HCT116 (cell line): ENCODE measurements around the gene SENP6. TPM values are rescaled to one million over a fixed set of nuclear protein-coding genes. Genes with fewer than 3 reads are reported as not detected.

Source experiments
- ATAC-seq: fragments of 200-7000 bp; cut with Tn5 transposase; 2 replicates; pipeline ENCODE4 v1.9.1; 2020; ENCODE audit warnings: mild to moderate bottlenecking, moderate library complexity
- BruUV-seq: library from RNA; stranded (reverse); fragments of 400-500 nt; replicated peaks from 2 replicates; lab custom pipeline; 2021; lab: Mats Ljungman, UMichigan
- CTCF ChIA-PET: fragments of 300-600 bp; sonication (Branson Sonifier 250); formaldehyde crosslinking; loops from one replicate; lab custom pipeline; 2021; ENCODE audit warnings: antibody characterized with exemption; lab: Charles Lee
- POLR2A ChIA-PET: fragments of 300-600, 350-600 bp; sonication (Branson Sonifier 250); formaldehyde crosslinking; loops from one replicate; lab custom pipeline; 2021; ENCODE audit warnings: antibody characterized with exemption; lab: Charles Lee
- RAD21 ChIA-PET, 2 experiments: fragments of 300-600 bp; sonication (Branson Sonifier 250); formaldehyde crosslinking; loops; one replicate each; lab custom pipeline; 2023; ENCODE audit warnings: low total read pairs in 2 of 2; ENCODE audit not compliant: uncharacterized antibody in 2 of 2, unreplicated experiment in 2 of 2, low non-redundant PET in 1 of 2; lab: Charles Lee
- DNase-seq: peaks from one replicate; pipeline ENCODE4 v3.0.0-alpha.2; 2010; ENCODE audit warnings: low read depth, low spot score
- H2AFZ ChIP-seq: fragments of 200-600 bp; shearing (Covaris generic), sonication (generic); 2 replicates; pipeline ENCODE4 v1.6.1; 2017; ENCODE audit warnings: low read depth, mixed run types, mixed read lengths, antibody characterized with exemption, low read length; ENCODE audit not compliant: poor library complexity, severe bottlenecking
- H3K27ac ChIP-seq: 2 replicates; pipeline ENCODE4 v1.5.1; 2012; ENCODE audit warnings: low read depth, low read length
- H3K27me3 ChIP-seq: fragments of 200-600 bp; sonication (generic); 2 replicates; pipeline ENCODE4 v1.6.1; 2016; ENCODE audit warnings: mixed run types, low read length, mixed read lengths; ENCODE audit not compliant: insufficient read depth
- H3K36me3 ChIP-seq, 2 experiments: fragments of 200-500 bp in 1 of 2; fragments of 200-600 bp in 1 of 2; sonication (Bioruptor generic) in 1 of 2; sonication (generic) in 1 of 2; 2 replicates each; pipeline versions ENCODE4 v1.5.1 to v1.6.1; 2014 to 2016; ENCODE audit warnings: low read length in 2 of 2, inconsistent platforms in 1 of 2, mixed read lengths in 1 of 2, mixed run types in 1 of 2; ENCODE audit not compliant: insufficient read depth in 2 of 2, control insufficient read depth in 1 of 2
- H3K4me1 ChIP-seq, 2 experiments: fragments of 200-600 bp in 1 of 2; sonication (generic) in 1 of 2; 2 replicates each; pipeline versions ENCODE4 v1.5.1 to v1.6.1; 2012 to 2017; ENCODE audit warnings: low read length in 2 of 2, inconsistent platforms in 1 of 2, mild to moderate bottlenecking in 1 of 2, mixed read lengths in 1 of 2, mixed run types in 1 of 2, moderate library complexity in 1 of 2; ENCODE audit not compliant: insufficient read depth in 2 of 2, control insufficient read depth in 1 of 2
- H3K4me2 ChIP-seq: fragments of 200-600 bp; sonication (generic); 2 replicates; pipeline ENCODE4 v1.6.1; 2017; ENCODE audit warnings: mixed run types, low read length, mixed read lengths
- H3K4me3 ChIP-seq, 2 experiments: fragments of 200-600 bp in 1 of 2; sonication (generic) in 1 of 2; replicated peaks in 1 of 2; 2 replicates each; pipeline ENCODE4 v1.5.1; 2011 to 2016; ENCODE audit warnings: low read length in 2 of 2, control low read depth in 1 of 2, low read depth in 1 of 2, mild to moderate bottlenecking in 1 of 2, mixed read lengths in 1 of 2, mixed run types in 1 of 2
- H3K79me2 ChIP-seq: fragments of 200-600 bp; sonication (generic); 2 replicates; pipeline ENCODE4 v1.6.1; 2017; ENCODE audit warnings: mild to moderate bottlenecking, mixed run types, low read length, moderate library complexity, mixed read lengths; ENCODE audit not compliant: insufficient read depth
- H3K9ac ChIP-seq: fragments of 200-600 bp; sonication (generic); 2 replicates; pipeline ENCODE4 v1.6.1; 2016; ENCODE audit warnings: low read length, mixed read lengths
- H3K9me2 ChIP-seq: fragments of 200-600 bp; sonication (generic), shearing (Covaris generic); 2 replicates; pipeline ENCODE4 v1.6.1; 2017; ENCODE audit warnings: mixed run types, mild to moderate bottlenecking, moderate library complexity; ENCODE audit not compliant: insufficient read depth
- H3K9me3 ChIP-seq, 2 experiments: fragments of 200-500 bp in 1 of 2; fragments of 200-600 bp in 1 of 2; sonication (Bioruptor generic) in 1 of 2; sonication (generic) in 1 of 2; 2 replicates each; pipeline ENCODE4 v1.6.1; 2014 to 2017; ENCODE audit warnings: low read length in 2 of 2, mixed read lengths in 2 of 2, inconsistent platforms in 1 of 2, low read depth in 1 of 2, mild to moderate bottlenecking in 1 of 2, mixed run types in 1 of 2, moderate library complexity in 1 of 2; ENCODE audit not compliant: control insufficient read depth in 1 of 2, insufficient read depth in 1 of 2
- H4K20me1 ChIP-seq: fragments of 200-600 bp; sonication (generic), shearing (Covaris generic); 2 replicates; pipeline ENCODE4 v1.6.1; 2017; ENCODE audit warnings: mixed run types, mild to moderate bottlenecking, moderate library complexity; ENCODE audit not compliant: insufficient read depth
- CEBPB ChIP-seq: IDR thresholded peaks from 2 replicates; pipeline ENCODE4 v1.6.1; 2012; ENCODE audit warnings: low read depth
- CTCF ChIP-seq, 3 experiments: fragments of 200-600 bp in 1 of 3; sonication (generic) in 1 of 3; IDR thresholded peaks in 2 of 3; conservative IDR thresholded peaks in 1 of 3; 2 replicates each; pipeline ENCODE4 v1.5.1; 2012 to 2017; ENCODE audit warnings: low read depth in 2 of 3, low read length in 2 of 3, antibody characterized with exemption in 1 of 3, borderline replicate concordance in 1 of 3, control low read depth in 1 of 3, mild to moderate bottlenecking in 1 of 3, mixed read lengths in 1 of 3, mixed run types in 1 of 3, moderate library complexity in 1 of 3; ENCODE audit not compliant: insufficient read depth in 1 of 3
- ELF1 ChIP-seq: IDR thresholded peaks from 2 replicates; pipeline ENCODE4 v1.6.1; 2012; ENCODE audit warnings: low read depth, borderline replicate concordance
- FOSL1 ChIP-seq: IDR thresholded peaks from 2 replicates; pipeline ENCODE4 v1.6.1; 2012; ENCODE audit warnings: low read depth
- MAX ChIP-seq: IDR thresholded peaks from 2 replicates; pipeline ENCODE4 v1.6.1; 2012
- POLR2A ChIP-seq: IDR thresholded peaks from 2 replicates; pipeline ENCODE4 v1.7.0; 2011; ENCODE audit warnings: borderline replicate concordance; ENCODE audit not compliant: insufficient read depth, insufficient read length; ENCODE audit errors: extremely low read depth
- POLR2AphosphoS5 ChIP-seq: IDR thresholded peaks from 2 replicates; pipeline ENCODE4 v1.6.1; 2011; ENCODE audit warnings: mild to moderate bottlenecking, low read depth, low read length, moderate library complexity
- RAD21 ChIP-seq: IDR thresholded peaks from 2 replicates; pipeline ENCODE4 v1.6.1; 2012; ENCODE audit warnings: low read depth, mild to moderate bottlenecking
- SIN3A ChIP-seq: IDR thresholded peaks from 2 replicates; pipeline ENCODE4 v1.6.1; 2012; ENCODE audit warnings: low read depth
- SP1 ChIP-seq: IDR thresholded peaks from 2 replicates; pipeline ENCODE4 v1.6.1; 2012; ENCODE audit warnings: low read depth
- TCF7L2 ChIP-seq: IDR thresholded peaks from 2 replicates; pipeline ENCODE4 v1.7.0; 2011; ENCODE audit warnings: borderline replicate concordance, inconsistent platforms; ENCODE audit not compliant: insufficient read depth, insufficient read length; ENCODE audit errors: extremely low read depth
- YY1 ChIP-seq: IDR thresholded peaks from 2 replicates; pipeline ENCODE4 v1.6.1; 2011; ENCODE audit warnings: low read length, low read depth, moderate library complexity, mild to moderate bottlenecking; ENCODE audit not compliant: insufficient replicate concordance; ENCODE audit errors: extremely low read depth
- ZFX ChIP-seq: fragments of 450-650 bp; IDR thresholded peaks from 2 replicates; pipeline ENCODE4 v1.6.1; 2017
- ZNF274 ChIP-seq: fragments of 200-500 bp; sonication (Bioruptor generic); IDR thresholded peaks from 2 replicates; pipeline ENCODE4 v1.6.1; 2014; ENCODE audit warnings: mild to moderate bottlenecking, low read depth, low read length, inconsistent platforms
- intact Hi-C: fragments of 100-400 bp; cut with micrococcal nuclease; formaldehyde crosslinking; loops from 2 replicates; pipeline ENCODE4 v1.10.0; 2022
- total RNA-seq: library from RNA; stranded (reverse); gene quantifications from one replicate; pipeline ENCODE4 v1.2.1, GENCODE V29; 2021; ENCODE audit not compliant: unreplicated experiment

Gene SENP6
- total RNA-seq, 1 experiment from 2014 or later: 78.1 TPM

- H3K9me3 ChIP-seq: no peaks in the 10 kb centered on the region
- peak overlapping the region; percentile 88 for H3K27ac ChIP-seq
- ChIA-PET RAD21 (no interaction called here), CTCF (no interaction called here), POLR2A (no interaction called here)
- no peaks in the 10 kb centered on the region for H3K27me3 ChIP-seq
- H3K9ac ChIP-seq: peak overlapping the region; percentile 81
- no peaks in the 10 kb centered on the region for H4K20me1 ChIP-seq
- H3K4me1 ChIP-seq: peaks cover 46 to 56% of the 10 kb centered on the region in 2 experiments
- intact Hi-C loops: no loop called here
- no peaks in the 10 kb centered on the region for H3K9me2 ChIP-seq
- peaks cover 38% of the 10 kb centered on the region for H3K79me2 ChIP-seq
- DNase-seq (no peak), ATAC-seq (peak; percentile 61; the same call in 1 of the 2 replicates)
- TF ChIP-seq SP1 (peak; percentile 6; the same call in 1 of the 2 replicates), ZFX (no peak), FOSL1 (peak; percentile 62)
- no peak overlapping the region for H2AFZ ChIP-seq
- peak overlapping the region; percentile 84 to 89 for H3K4me3 ChIP-seq
- H3K36me3 ChIP-seq: no peaks in the 10 kb centered on the region
- TSS peak; percentile 84 for BruUV-seq
- peak overlapping the region; percentile 93 for H3K4me2 ChIP-seq
Measured at GRCh38 chr6:75748003-75748742, 146.5 kb downstream of the SENP6 start.

- H3K9ac ChIP-seq: peak within 1 kb of the TSS; percentile 81
- H3K9me2 ChIP-seq: no peaks in the 10 kb centered on the region
- DNase-seq (no peak), ATAC-seq (peak; percentile 80)
- no peak within 1 kb of the TSS for H2AFZ ChIP-seq
- no TSS peak for BruUV-seq
- intact Hi-C loops: no loop called here
- H3K4me1 ChIP-seq: peaks cover 52 to 62% of the 10 kb centered on the region in 2 experiments
- no peaks in the 10 kb centered on the region for H4K20me1 ChIP-seq
- no peaks in the 10 kb centered on the region for H3K27me3 ChIP-seq
- H3K4me3 ChIP-seq: peak within 1 kb of the TSS; percentile 84 to 89
- H3K4me2 ChIP-seq: peak within 1 kb of the TSS; percentile 93
- no peaks in the 10 kb centered on the region for H3K9me3 ChIP-seq
- H3K36me3 ChIP-seq: no peaks in the 10 kb centered on the region
- RAD21 ChIA-PET: no interaction called here
- peak within 1 kb of the TSS; percentile 88 for H3K27ac ChIP-seq
- POLR2A ChIA-PET: no interaction called here
- H3K79me2 ChIP-seq: peaks cover 45% of the 10 kb centered on the region
- CTCF ChIA-PET: no interaction called here
- TF ChIP-seq TCF7L2 (peak; percentile 12), CTCF (IDR thresholded peaks at IDR 0.05 in 2 of 3, conservative IDR thresholded peaks at IDR 0.05 in 1 of 3; ENCODE audit: borderline replicate concordance in 1 of 3, insufficient read depth in 1 of 3, low read depth in 2 of 3, low read length in 2 of 3) (no peak), POLR2A (peak; percentile 73), POLR2AphosphoS5 (peak; percentile 91), SP1 (0 out of 2 replicates have a peak, but pooled peaks have one; percentile 26), SIN3A (peak; percentile 88), CEBPB (no peak), ZNF274 (no peak), YY1 (peak; percentile 7), ZFX (peak; percentile 67), RAD21 (no peak), MAX (peak; percentile 40; the same call in 1 of the 2 replicates), ELF1 (no peak)
Measured at GRCh38 chr6:75748743-75749538, 147.3 kb downstream of the SENP6 start, which contains the start of gene MYO6. Gene MYO6 (plus strand): TSS chr6:75749239. CDS start chr6:75817548, 68,309 bp downstream.
